Measurements from ENCODE around the gene MYL7.

The MYL7 gene

GRCh38 chr7:44150966-44151941, 10.1 kb upstream of the MYL7 start:
- no peak for TF ChIP-seq PPARA (CRISPR knock-in tag; IDR thresholded peaks at IDR 0.05; ENCODE audit: borderline replicate concordance)
- TF ChIP-seq ZFP3 (CRISPR knock-in tag; IDR thresholded peaks at IDR 0.05), result no peak
- TF ChIP-seq ISL1 (CRISPR knock-in tag; IDR thresholded peaks at IDR 0.05), result no peak
- TF ChIP-seq CREB5 (CRISPR knock-in tag; IDR thresholded peaks at IDR 0.05; ENCODE audit: low read depth), result no peak
- TF ChIP-seq BACH2 (CRISPR knock-in tag; IDR thresholded peaks at IDR 0.05; ENCODE audit: borderline replicate concordance), result no peak
- no peak for TF ChIP-seq ZFP30 (CRISPR knock-in tag; IDR thresholded peaks at IDR 0.05)
- no peak for TF ChIP-seq ZC3H10 (CRISPR knock-in tag; IDR thresholded peaks at IDR 0.05)
- TF ChIP-seq PATZ1 (CRISPR knock-in tag; IDR thresholded peaks at IDR 0.05; ENCODE audit: borderline replicate concordance), result no peak
- no peak for TF ChIP-seq ZNF565 (CRISPR knock-in tag; conservative IDR thresholded peaks at IDR 0.05; ENCODE audit: low read depth)
- TF ChIP-seq TOX (CRISPR knock-in tag; IDR thresholded peaks at IDR 0.05; ENCODE audit: borderline replicate concordance), result no peak
- TF ChIP-seq ESRRG (CRISPR knock-in tag; IDR thresholded peaks at IDR 0.05), result no peak
- no peak for TF ChIP-seq CSRNP3 (CRISPR knock-in tag; IDR thresholded peaks at IDR 0.05)
- no peak for TF ChIP-seq ZNF8 (CRISPR knock-in tag; IDR thresholded peaks at IDR 0.05)
- no peak for TF ChIP-seq GLIS3 (CRISPR knock-in tag; IDR thresholded peaks at IDR 0.05)
- no peak for TF ChIP-seq SNAI2 (CRISPR knock-in tag; IDR thresholded peaks at IDR 0.05)
- no peak for TF ChIP-seq CSDC2 (CRISPR knock-in tag; IDR thresholded peaks at IDR 0.05)
- TF ChIP-seq POU6F1 (CRISPR knock-in tag; IDR thresholded peaks at IDR 0.05; ENCODE audit: borderline replicate concordance, low read depth), result no peak
- no peak for ATAC-seq

GRCh38 chr7:44150466-44150832, 9.3 kb upstream of the MYL7 start:
- no peak for TF ChIP-seq POU6F1 (CRISPR knock-in tag; IDR thresholded peaks at IDR 0.05; ENCODE audit: borderline replicate concordance, low read depth)
- TF ChIP-seq ZNF565 (CRISPR knock-in tag; conservative IDR thresholded peaks at IDR 0.05; ENCODE audit: low read depth), result no peak
- TF ChIP-seq TOX (CRISPR knock-in tag; IDR thresholded peaks at IDR 0.05; ENCODE audit: borderline replicate concordance), result no peak
- no peak for TF ChIP-seq ZC3H10 (CRISPR knock-in tag; IDR thresholded peaks at IDR 0.05)
- TF ChIP-seq TSHZ2 (CRISPR knock-in tag; IDR thresholded peaks at IDR 0.05), result no peak
- no peak for TF ChIP-seq GLIS3 (CRISPR knock-in tag; IDR thresholded peaks at IDR 0.05)
- no peak for ATAC-seq

All from SK-N-SH treated with all-trans-retinoic acid at 6 μM for 48 hours (cell line).